SK-N-SH (cell line): ENCODE data around the gene MYPN. TPM values are rescaled to one million over a fixed set of nuclear protein-coding genes. Genes with fewer than 3 reads are reported as not detected.

ENCODE experiments used
- CTCF ChIA-PET: fragments of 300-600, 350-600 bp; formaldehyde crosslinking; extraction: SDS; loops from one replicate; lab custom pipeline; 2021; lab: Yijun Ruan, JAX
- POLR2A ChIA-PET: fragments of 350-600 bp; sonication (Branson Sonifier 250); formaldehyde crosslinking; extraction: SDS; loops from one replicate; lab custom pipeline; 2020; ENCODE audit warnings: antibody characterized with exemption, inconsistent platforms; lab: Yijun Ruan, JAX
- DNase-seq: peaks from one replicate; pipeline ENCODE4 v3.0.0; 2012
- H2AFZ ChIP-seq: fragments of 200-600 bp; sonication (generic); 2 replicates; pipeline ENCODE4 v1.8.1; 2016; ENCODE audit warnings: antibody characterized with exemption, mild to moderate bottlenecking, low read depth
- H3F3A ChIP-seq: fragments of 200-600 bp; sonication (generic); replicated peaks from 2 replicates; pipeline ENCODE3; 2016; ENCODE audit warnings: antibody characterized with exemption, mild to moderate bottlenecking; ENCODE audit not compliant: insufficient read depth
- H3K27ac ChIP-seq, 2 experiments: fragments of 200-500 bp in 1 of 2; fragments of 200-600 bp in 1 of 2; sonication (Bioruptor generic) in 1 of 2; sonication (generic), shearing (Covaris generic) in 1 of 2; 2 replicates each; pipeline versions ENCODE4 v1.5.1 to v1.6.1; 2014 to 2016; ENCODE audit warnings: low read depth in 2 of 2, inconsistent platforms in 1 of 2, low read length in 1 of 2, mild to moderate bottlenecking in 1 of 2, mixed read lengths in 1 of 2
- H3K27me3 ChIP-seq: fragments of 200-600 bp; sonication (generic), shearing (Covaris generic); 2 replicates; pipeline ENCODE4 v1.6.1; 2016; ENCODE audit warnings: mixed run types; ENCODE audit not compliant: insufficient read depth
- H3K36me3 ChIP-seq, 2 experiments: fragments of 200-500 bp in 1 of 2; fragments of 200-600 bp in 1 of 2; sonication (Bioruptor generic) in 1 of 2; sonication (generic) in 1 of 2; replicated peaks in 1 of 2; 2 replicates each; pipeline versions ENCODE3 to v1.5.1; 2014 to 2016; ENCODE audit warnings: low read length in 1 of 2, mild to moderate bottlenecking in 1 of 2; ENCODE audit not compliant: insufficient read depth in 2 of 2, control insufficient read depth in 1 of 2
- H3K4me1 ChIP-seq, 2 experiments: fragments of 200-500 bp in 1 of 2; fragments of 200-600 bp in 1 of 2; sonication (Bioruptor generic) in 1 of 2; sonication (generic), shearing (Covaris generic) in 1 of 2; 2 replicates each; pipeline versions ENCODE4 v1.5.1 to v1.6.1; 2014 to 2016; ENCODE audit warnings: low read depth in 1 of 2, low read length in 1 of 2, mixed run types in 1 of 2; ENCODE audit not compliant: insufficient read depth in 2 of 2, control insufficient read depth in 1 of 2
- H3K4me2 ChIP-seq: fragments of 200-600 bp; sonication (generic), shearing (Covaris generic); 2 replicates; pipeline ENCODE4 v1.6.1; 2017; ENCODE audit warnings: mixed run types
- H3K4me3 ChIP-seq, 2 experiments: fragments of 200-500 bp in 1 of 2; fragments of 200-600 bp in 1 of 2; sonication (Bioruptor generic) in 1 of 2; sonication (generic), shearing (Covaris generic) in 1 of 2; 2 replicates each; pipeline versions ENCODE4 v1.5.1 to v1.8.1; 2014 to 2016; ENCODE audit warnings: low read depth in 2 of 2, inconsistent platforms in 1 of 2, low read length in 1 of 2, mild to moderate bottlenecking in 1 of 2, mixed read lengths in 1 of 2, moderate library complexity in 1 of 2
- H3K79me2 ChIP-seq: fragments of 200-600 bp; sonication (generic); 2 replicates; pipeline ENCODE4 v1.8.1; 2017; ENCODE audit warnings: mild to moderate bottlenecking; ENCODE audit not compliant: insufficient read depth
- H3K9ac ChIP-seq: fragments of 200-600 bp; sonication (generic); 2 replicates; pipeline ENCODE4 v1.6.1; 2017; ENCODE audit warnings: mixed run types
- H3K9me2 ChIP-seq: fragments of 200-600 bp; sonication (generic); 2 replicates; pipeline ENCODE4 v1.6.1; 2017; ENCODE audit warnings: mixed run types
- H3K9me3 ChIP-seq: fragments of 200-600 bp; sonication (generic); 2 replicates; pipeline ENCODE4 v1.6.1; 2017; ENCODE audit warnings: mixed run types, mild to moderate bottlenecking, moderate library complexity
- H4K20me1 ChIP-seq: fragments of 200-600 bp; sonication (generic); 2 replicates; pipeline ENCODE4 v1.6.1; 2017; ENCODE audit warnings: mild to moderate bottlenecking, mixed run types; ENCODE audit not compliant: insufficient read depth
- EP300 ChIP-seq, 2 experiments: IDR thresholded peaks; 2 replicates each; pipeline versions ENCODE4 v1.4.0 to v1.6.1; 2012; ENCODE audit warnings: borderline replicate concordance in 1 of 2, low read depth in 1 of 2, low read length in 1 of 2
- FOSL2 ChIP-seq: IDR thresholded peaks from 2 replicates; pipeline ENCODE4 v1.4.0; 2012; ENCODE audit warnings: low read depth, mild to moderate bottlenecking, moderate library complexity, borderline replicate concordance
- FOXJ3 ChIP-seq: sonication (generic); formaldehyde crosslinking; IDR thresholded peaks from 2 replicates; pipeline ENCODE4 v1.5.1; 2020; ENCODE audit warnings: mild to moderate bottlenecking, missing genetic modification reagents
- FOXM1 ChIP-seq: IDR thresholded peaks from 2 replicates; pipeline ENCODE4 v1.4.0; 2012; ENCODE audit warnings: low read depth, mild to moderate bottlenecking
- JUND ChIP-seq: IDR thresholded peaks from 2 replicates; pipeline ENCODE4 v1.4.0; 2012
- NRF1 ChIP-seq: IDR thresholded peaks from 2 replicates; pipeline ENCODE4 v1.6.1; 2012; ENCODE audit warnings: low read depth, mild to moderate bottlenecking, low read length
- RAD21 ChIP-seq: IDR thresholded peaks from 2 replicates; pipeline ENCODE4 v1.6.1; 2012; ENCODE audit warnings: mild to moderate bottlenecking, low read length
- RCOR1 ChIP-seq: fragments of 150-350 bp; IDR thresholded peaks from 2 replicates; pipeline ENCODE4 v1.6.1; 2017; ENCODE audit warnings: antibody characterized with exemption, low read length
- SIN3A ChIP-seq: IDR thresholded peaks from 2 replicates; pipeline ENCODE4 v1.6.1; 2012; ENCODE audit warnings: low read depth, mild to moderate bottlenecking, low read length, moderate library complexity, borderline replicate concordance
- SMC3 ChIP-seq: IDR thresholded peaks from 2 replicates; pipeline ENCODE4 v1.6.1; 2012; ENCODE audit warnings: low read depth, low read length, improper control_type of control experiment
- TAF1 ChIP-seq: IDR thresholded peaks from 2 replicates; pipeline ENCODE4 v1.6.1; 2012; ENCODE audit warnings: low read depth, mild to moderate bottlenecking, low read length, moderate library complexity, borderline replicate concordance
- USF1 ChIP-seq: IDR thresholded peaks from 2 replicates; pipeline ENCODE4 v1.4.0; 2012; ENCODE audit warnings: low read depth, borderline replicate concordance
- WGBS: methylation state at CpG from one replicate; pipeline ENCODE4 v1.1.6; 2017; ENCODE audit warnings: low lambda C conversion rate; 5-methylcytosine and 5-hydroxymethylcytosine counted together
- polyA plus RNA-seq, 3 experiments: library from polyadenylated mRNA; depleted of rRNA; stranded (reverse); fragments of >200 nt; gene quantifications; 2 replicates each; pipeline ENCODE4 v1.2.3, GENCODE V29; 2012
- TF ChIP-seq, protein P1 (sequence below): IDR thresholded peaks from 2 replicates; pipeline ENCODE4 v1.4.0; 2012; ENCODE audit warnings: low read depth, borderline replicate concordance
- TF ChIP-seq, protein P2 (sequence below): fragments of 150-350 bp; IDR thresholded peaks from 2 replicates; pipeline ENCODE4 v1.6.1; 2017; ENCODE audit warnings: antibody characterized with exemption, low read length, low read depth, borderline replicate concordance
- TF ChIP-seq, protein P3 (sequence below): IDR thresholded peaks from 2 replicates; pipeline ENCODE4 v1.6.1; 2012; ENCODE audit warnings: mild to moderate bottlenecking, low read depth, low read length, moderate library complexity

MYPN gene
- polyA plus RNA-seq, 1 of the 3 experiments (the other 2 are of a cell fraction) = 0.43 TPM

GRCh38 chr10:68121852-68122251 lies 12.6 kb downstream of the MYPN start:
- TF ChIP-seq, protein P1, sequence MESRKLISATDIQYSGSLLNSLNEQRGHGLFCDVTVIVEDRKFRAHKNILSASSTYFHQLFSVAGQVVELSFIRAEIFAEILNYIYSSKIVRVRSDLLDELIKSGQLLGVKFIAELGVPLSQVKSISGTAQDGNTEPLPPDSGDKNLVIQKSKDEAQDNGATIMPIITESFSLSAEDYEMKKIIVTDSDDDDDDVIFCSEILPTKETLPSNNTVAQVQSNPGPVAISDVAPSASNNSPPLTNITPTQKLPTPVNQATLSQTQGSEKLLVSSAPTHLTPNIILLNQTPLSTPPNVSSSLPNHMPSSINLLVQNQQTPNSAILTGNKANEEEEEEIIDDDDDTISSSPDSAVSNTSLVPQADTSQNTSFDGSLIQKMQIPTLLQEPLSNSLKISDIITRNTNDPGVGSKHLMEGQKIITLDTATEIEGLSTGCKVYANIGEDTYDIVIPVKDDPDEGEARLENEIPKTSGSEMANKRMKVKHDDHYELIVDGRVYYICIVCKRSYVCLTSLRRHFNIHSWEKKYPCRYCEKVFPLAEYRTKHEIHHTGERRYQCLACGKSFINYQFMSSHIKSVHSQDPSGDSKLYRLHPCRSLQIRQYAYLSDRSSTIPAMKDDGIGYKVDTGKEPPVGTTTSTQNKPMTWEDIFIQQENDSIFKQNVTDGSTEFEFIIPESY = no peak
- TF ChIP-seq FOXJ3 (CRISPR knock-in tag) = no peak
- TF ChIP-seq NRF1 = no peak
- no peak for TF ChIP-seq TAF1
- TF ChIP-seq EP300 (IDR thresholded peaks at IDR 0.05; ENCODE audit: borderline replicate concordance in 1 of 2, low read depth in 1 of 2, low read length in 1 of 2) = no peak
- TF ChIP-seq FOSL2 = no peak
- Histone ChIP-seq H3K4me2 (no peak overlapping the region), H3K9me3 (no peaks in the 10 kb centered on the region), H4K20me1 (no peaks in the 10 kb centered on the region), H3K9ac (no peak overlapping the region), H2AFZ (no peak overlapping the region), H3K9me2 (no peaks in the 10 kb centered on the region), H3K27ac (no peak overlapping the region), H3K4me1 (no peaks in the 10 kb centered on the region), H3K4me3 (no peak overlapping the region), H3F3A (no peaks in the 10 kb centered on the region), H3K27me3 (no peaks in the 10 kb centered on the region), H3K36me3 (no peaks in the 10 kb centered on the region), H3K79me2 (no peaks in the 10 kb centered on the region)
- ChIA-PET CTCF (interaction anchor here (1.3 kb wide), 1 partner anchor 267 kb away, joined by 3 read pairs; no protein-coding TSS in a partner anchor), POLR2A (no interaction called here)
- 83% methylated on average over 9 of the region's 9 CpGs for WGBS
- no peak for DNase-seq

DNA sequence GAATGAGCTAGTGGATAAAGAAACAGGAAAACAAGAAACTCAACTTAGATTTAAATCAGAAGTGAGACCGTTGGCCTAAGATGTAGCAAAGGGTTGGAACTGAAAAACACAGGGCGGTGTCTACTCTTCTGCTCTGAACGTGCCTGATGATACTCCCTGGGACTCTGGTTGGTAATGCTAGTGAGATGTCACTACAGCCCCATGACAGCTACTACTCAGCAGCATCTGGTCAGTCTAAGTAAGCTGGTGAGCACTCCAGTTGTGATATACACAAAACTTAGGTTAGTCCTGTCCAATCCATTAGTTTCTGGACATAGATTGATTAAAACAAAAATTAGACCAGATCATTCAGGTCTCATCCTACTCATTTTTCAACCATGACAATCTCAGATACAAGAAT lies 15.4 kb downstream of the MYPN start:
- no peak for DNase-seq
- Histone ChIP-seq H3K4me1 (no peaks in the 10 kb centered on the region), H3K9me2 (no peaks in the 10 kb centered on the region), H3K79me2 (no peaks in the 10 kb centered on the region), H3K9ac (no peak overlapping the region), H4K20me1 (no peaks in the 10 kb centered on the region), H3K4me2 (no peak overlapping the region), H3K27me3 (no peaks in the 10 kb centered on the region), H3F3A (no peaks in the 10 kb centered on the region), H3K27ac (no peak overlapping the region), H3K9me3 (no peaks in the 10 kb centered on the region), H3K4me3 (no peak overlapping the region), H3K36me3 (no peaks in the 10 kb centered on the region), H2AFZ (no peak overlapping the region)
- TF ChIP-seq TAF1 (no peak), USF1 (no peak), EP300 (IDR thresholded peaks at IDR 0.05; ENCODE audit: borderline replicate concordance in 1 of 2, low read depth in 1 of 2, low read length in 1 of 2) (no peak), JUND (no peak), FOXM1 (no peak), RCOR1 (no peak), RAD21 (no peak), SIN3A (no peak), NRF1 (no peak), SMC3 (no peak)
- TF ChIP-seq, protein P2, sequence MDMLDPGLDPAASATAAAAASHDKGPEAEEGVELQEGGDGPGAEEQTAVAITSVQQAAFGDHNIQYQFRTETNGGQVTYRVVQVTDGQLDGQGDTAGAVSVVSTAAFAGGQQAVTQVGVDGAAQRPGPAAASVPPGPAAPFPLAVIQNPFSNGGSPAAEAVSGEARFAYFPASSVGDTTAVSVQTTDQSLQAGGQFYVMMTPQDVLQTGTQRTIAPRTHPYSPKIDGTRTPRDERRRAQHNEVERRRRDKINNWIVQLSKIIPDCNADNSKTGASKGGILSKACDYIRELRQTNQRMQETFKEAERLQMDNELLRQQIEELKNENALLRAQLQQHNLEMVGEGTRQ = no peak
- TF ChIP-seq, protein P3, sequence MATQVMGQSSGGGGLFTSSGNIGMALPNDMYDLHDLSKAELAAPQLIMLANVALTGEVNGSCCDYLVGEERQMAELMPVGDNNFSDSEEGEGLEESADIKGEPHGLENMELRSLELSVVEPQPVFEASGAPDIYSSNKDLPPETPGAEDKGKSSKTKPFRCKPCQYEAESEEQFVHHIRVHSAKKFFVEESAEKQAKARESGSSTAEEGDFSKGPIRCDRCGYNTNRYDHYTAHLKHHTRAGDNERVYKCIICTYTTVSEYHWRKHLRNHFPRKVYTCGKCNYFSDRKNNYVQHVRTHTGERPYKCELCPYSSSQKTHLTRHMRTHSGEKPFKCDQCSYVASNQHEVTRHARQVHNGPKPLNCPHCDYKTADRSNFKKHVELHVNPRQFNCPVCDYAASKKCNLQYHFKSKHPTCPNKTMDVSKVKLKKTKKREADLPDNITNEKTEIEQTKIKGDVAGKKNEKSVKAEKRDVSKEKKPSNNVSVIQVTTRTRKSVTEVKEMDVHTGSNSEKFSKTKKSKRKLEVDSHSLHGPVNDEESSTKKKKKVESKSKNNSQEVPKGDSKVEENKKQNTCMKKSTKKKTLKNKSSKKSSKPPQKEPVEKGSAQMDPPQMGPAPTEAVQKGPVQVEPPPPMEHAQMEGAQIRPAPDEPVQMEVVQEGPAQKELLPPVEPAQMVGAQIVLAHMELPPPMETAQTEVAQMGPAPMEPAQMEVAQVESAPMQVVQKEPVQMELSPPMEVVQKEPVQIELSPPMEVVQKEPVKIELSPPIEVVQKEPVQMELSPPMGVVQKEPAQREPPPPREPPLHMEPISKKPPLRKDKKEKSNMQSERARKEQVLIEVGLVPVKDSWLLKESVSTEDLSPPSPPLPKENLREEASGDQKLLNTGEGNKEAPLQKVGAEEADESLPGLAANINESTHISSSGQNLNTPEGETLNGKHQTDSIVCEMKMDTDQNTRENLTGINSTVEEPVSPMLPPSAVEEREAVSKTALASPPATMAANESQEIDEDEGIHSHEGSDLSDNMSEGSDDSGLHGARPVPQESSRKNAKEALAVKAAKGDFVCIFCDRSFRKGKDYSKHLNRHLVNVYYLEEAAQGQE = no peak
- WGBS = 86% methylated on average over 3 of the region's 3 CpGs
- ChIA-PET POLR2A (no interaction called here), CTCF (no interaction called here)
